Ishikawa (cell line): ENCODE measurements around the gene SCD5.

Experiments used
- CEBPB ChIP-seq: IDR thresholded peaks from 2 replicates; pipeline ENCODE4 v1.6.1; 2012
- EGR1 ChIP-seq: IDR thresholded peaks from 2 replicates; pipeline ENCODE4 v1.6.1; 2012
- EP300 ChIP-seq: IDR thresholded peaks from 2 replicates; pipeline ENCODE4 v1.6.1; 2012; ENCODE audit warnings: borderline replicate concordance
- FOXM1 ChIP-seq: IDR thresholded peaks from 2 replicates; pipeline ENCODE4 v1.6.1; 2012; ENCODE audit warnings: low read depth, borderline replicate concordance
- NFIC ChIP-seq: IDR thresholded peaks from 2 replicates; pipeline ENCODE4 v1.6.1; 2012
- RAD21 ChIP-seq: IDR thresholded peaks from 2 replicates; pipeline ENCODE4 v1.6.1; 2012; ENCODE audit warnings: low read depth
- USF1 ChIP-seq: IDR thresholded peaks from 2 replicates; pipeline ENCODE4 v1.6.1; 2012
- YY1 ChIP-seq: IDR thresholded peaks from 2 replicates; pipeline ENCODE4 v1.6.1; 2012; ENCODE audit warnings: low read depth
- ZBTB7A ChIP-seq: IDR thresholded peaks from 2 replicates; pipeline ENCODE4 v1.6.1; 2012; ENCODE audit warnings: low read depth

- TF ChIP-seq FOXM1 (peak; percentile 92), EP300 (peak; percentile 96), USF1 (no peak), YY1 (no peak; the same call in 1 of the 2 replicates), EGR1 (no peak), NFIC (peak; percentile 99), CEBPB (peak; percentile 32; the same call in 1 of the 2 replicates), RAD21 (peak; percentile 55), ZBTB7A (peak; percentile 75; the same call in 1 of the 2 replicates)
These were observed 17.8 kb downstream of the SCD5 start for GRCh38 chr4:82780752-82781231.
